Daoy (cell line): ENCODE measurements around the gene MYRIP. TPM values are rescaled to one million over a fixed set of nuclear protein-coding genes. Genes with fewer than 3 reads are reported as not detected.
"Not testable (repeated sequence)": the region's sequence is repeated elsewhere in the genome, so short reads cannot be mapped to it uniquely, and the experiment has no call there.

Experiments used
- DNase-seq: peaks from one replicate; pipeline ENCODE4 v3.0.0-alpha.2; 2015; ENCODE audit warnings: low read depth
- total RNA-seq: library from RNA; depleted of rRNA; stranded (reverse); fragments of >200 nt; shearing (Covaris generic); gene quantifications from 2 replicates; pipeline ENCODE4 v1.2.3, GENCODE V29; 2014

The MYRIP gene
- total RNA-seq, 1 experiment from 2014 or later, result not detected

GRCh38 chr3:40237159-40237558 is 427.8 kb downstream of the MYRIP start:
- no peak for DNase-seq

- DNase-seq, result no peak
Observed at GRCh38 chr3:40237889-40238571, 428.6 kb downstream of the MYRIP start.

- DNase-seq, result no peak
Observed at GRCh38 chr3:40240921-40241320, 431.5 kb downstream of the MYRIP start.

- DNase-seq, result no peak
Observed at GRCh38 chr3:40242216-40242615, 432.8 kb downstream of the MYRIP start.

GRCh38 chr3:40242638-40243037 is 433.2 kb downstream of the MYRIP start:
- no peak for DNase-seq

- no peak for DNase-seq
Observed at GRCh38 chr3:40243056-40243455, 433.6 kb downstream of the MYRIP start.

- DNase-seq, result no peak
Observed at GRCh38 chr3:40247714-40248454, 438.5 kb downstream of the MYRIP start.

GRCh38 chr3:40248591-40248990 is 439.2 kb downstream of the MYRIP start:
- no peak for DNase-seq

- DNase-seq, result no peak
Observed at GRCh38 chr3:40249168-40249567, 439.8 kb downstream of the MYRIP start.

- DNase-seq, result no peak
Observed at GRCh38 chr3:40254491-40254890, 445.1 kb downstream of the MYRIP start.

- DNase-seq, result no peak
Observed at GRCh38 chr3:40254891-40255290, 445.5 kb downstream of the MYRIP start.

- no peak for DNase-seq
Observed at GRCh38 chr3:40255532-40255931, 446.1 kb downstream of the MYRIP start.

GRCh38 chr3:40258064-40258463 is 448.7 kb downstream of the MYRIP start:
- no peak for DNase-seq

- DNase-seq, result peak; percentile 15
Observed at GRCh38 chr3:40258555-40258954, 449.1 kb downstream of the MYRIP start.

GRCh38 chr3:40262331-40262730 is 452.9 kb downstream of the MYRIP start:
- no peak for DNase-seq

GRCh38 chr3:40264451-40264850 is 455.0 kb downstream of the MYRIP start:
- no peak for DNase-seq

GRCh38 chr3:40265181-40265580 is 455.8 kb downstream of the MYRIP start:
- DNase-seq, result no peak

- no peak for DNase-seq
Observed at GRCh38 chr3:40267937-40268724, 458.7 kb downstream of the MYRIP start.

GRCh38 chr3:40268802-40269524 is 459.6 kb downstream of the MYRIP start:
- DNase-seq, result no peak

GRCh38 chr3:40278791-40279190 is 469.4 kb downstream of the MYRIP start:
- DNase-seq, result no peak

GRCh38 chr3:40281995-40282394 is 472.6 kb downstream of the MYRIP start:
- DNase-seq, result no peak

GRCh38 chr3:40283057-40283456 is 473.6 kb downstream of the MYRIP start:
- not testable (repeated sequence) for DNase-seq
